Heart left ventricle (tissue), 13 donors: ENCODE measurements around the gene RPL34.

Source experiments
- CTCF ChIP-seq, 12 donors: fragments of 200-600 bp; sonication (generic) in 4 of 12; IDR thresholded peaks; one replicate each; pipeline versions ENCODE4 v1.5.0 to v1.8.0; 2018 to 2022; ENCODE audit warnings: antibody characterized with exemption in 12 of 12, mild to moderate bottlenecking in 5 of 12
- POLR2A ChIP-seq, 2 donors: fragments of 450-650 bp; IDR thresholded peaks; one replicate each; pipeline ENCODE4 v1.6.1; 2017; ENCODE audit warnings: antibody characterized with exemption in 2 of 2, mild to moderate bottlenecking in 2 of 2, moderate library complexity in 2 of 2
- donor health status: ischemic (EF 13 %, LVEDD 7.1; RV severe dilation, severe dysfunction).
- donor health status: DM: no; HTN: yes; CAD: no.
- donor health status: DM: no; HTN: no; CAD: no.
- donor health status: ischemic (EF 25% LVEDD 6.9; RV normal size, moderate dysfunction).
- donor health status: ischemic (EF 25% LVEDD 5.7; RV mildly dilated, moderate dysfunction).
- donor health status: ischemic (EF 35%, LVEDD 5.7; RV mildly dilated, moderate dysfunction).
- donor health status: nonischemic (EF 11% LVEDD 7.7; RV severe dilation, severe dysfunction).
- donor health status: DM: yes; HTN: yes; CAD: no.
- donor health status: PGD.
- donor health status: ischemic (EF 29% LVEDD 5.4; RV normal size, mild dysfunction).
- donor health status: nonischemic (EF 23%, LVEDD 6.1; RV moderate dilation, normal function).

- TF ChIP-seq CTCF (IDR thresholded peaks at IDR 0.05) (no peak), POLR2A (IDR thresholded peaks at IDR 0.05) (no peak)
Observed at GRCh38 chr4:108588878-108589277, 31.5 kb upstream of the RPL34 start.
